DMS53 treated with DMSO at 0.1 percent for 48 hours (cell line): ENCODE results near the gene LIMS2.

Source experiments
- DNase-seq: peaks from one replicate; lab custom pipeline; 2025; ENCODE audit not compliant: unreplicated experiment; lab: John Stamatoyannopoulos, UW

Gene LIMS2

GRCh38 chr2:127634626-127635379 is 40.5 kb downstream of the LIMS2 start:
- no peak for DNase-seq

GRCh38 chr2:127634066-127634617 is 41.2 kb downstream of the LIMS2 start:
- no peak for DNase-seq

DNA sequence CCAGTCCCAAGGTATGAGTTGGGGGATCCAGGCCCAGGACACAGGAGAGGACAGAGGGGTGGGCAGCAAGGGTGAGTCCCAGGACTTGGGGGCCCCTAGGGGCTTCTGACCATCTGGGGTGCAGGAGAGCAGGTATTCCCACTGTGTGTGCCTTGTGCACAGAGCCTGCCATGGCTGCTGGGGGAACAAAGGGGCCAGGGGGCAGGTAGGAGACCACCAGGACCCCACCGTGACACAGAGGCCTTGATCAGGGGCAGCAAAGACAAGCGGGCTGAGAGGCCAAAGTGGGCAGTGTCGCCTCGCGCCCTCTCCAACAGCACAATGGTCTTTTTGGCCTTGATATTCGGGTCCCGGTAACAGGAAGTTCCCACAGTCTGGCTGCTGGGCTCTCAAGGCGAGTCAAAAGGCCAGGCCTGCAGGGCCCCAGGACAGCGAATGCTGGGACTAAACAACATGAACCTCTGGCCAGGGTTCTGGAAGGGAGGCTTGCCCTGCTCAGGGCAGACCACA is 41.7 kb downstream of the LIMS2 start:
- DNase-seq: no peak

DNA sequence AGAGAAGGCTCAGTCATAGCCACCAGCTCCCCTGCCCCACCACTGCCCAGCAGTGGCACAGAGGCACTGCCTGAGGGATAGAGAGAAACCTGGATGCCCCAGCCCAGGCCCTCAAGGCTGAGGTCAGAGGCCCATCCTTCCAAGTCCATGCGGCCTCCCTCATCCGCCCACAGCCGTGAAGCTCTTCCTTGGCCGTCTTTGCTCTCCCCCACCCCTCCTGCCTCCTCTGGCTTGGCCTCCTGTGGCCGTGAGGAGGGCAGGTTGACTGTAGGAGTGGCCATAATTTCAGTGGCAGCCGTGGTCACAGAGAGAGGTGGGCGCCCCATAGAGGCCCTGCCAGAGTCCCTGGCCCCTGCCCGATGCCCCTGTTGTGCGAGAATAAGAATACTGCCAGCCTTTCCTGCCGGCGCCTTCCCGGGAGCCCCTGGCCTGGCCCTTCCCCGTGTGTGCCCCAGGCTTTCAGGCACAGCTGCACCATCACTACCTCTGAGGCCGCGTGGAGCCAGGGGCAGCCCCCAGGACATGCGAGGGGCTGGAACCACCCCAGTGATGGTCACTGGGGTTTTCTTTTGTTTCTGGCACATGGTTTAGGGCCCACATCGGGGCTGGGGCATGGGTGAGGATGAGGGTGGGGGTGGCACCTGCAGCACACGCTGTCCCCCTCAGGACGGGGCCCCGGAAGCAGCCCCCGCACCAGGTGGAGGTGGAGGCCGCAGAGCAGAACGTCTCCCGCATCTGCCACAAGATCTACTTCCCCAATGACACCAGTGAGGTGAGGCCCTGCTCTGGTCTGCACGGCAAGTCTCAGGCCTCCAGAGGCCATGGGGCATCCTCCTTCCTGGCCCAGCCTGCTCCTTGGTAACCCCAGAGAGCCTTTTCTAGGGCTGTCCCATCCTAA is 42.5 kb downstream of the LIMS2 start:
- no peak for DNase-seq

DNA sequence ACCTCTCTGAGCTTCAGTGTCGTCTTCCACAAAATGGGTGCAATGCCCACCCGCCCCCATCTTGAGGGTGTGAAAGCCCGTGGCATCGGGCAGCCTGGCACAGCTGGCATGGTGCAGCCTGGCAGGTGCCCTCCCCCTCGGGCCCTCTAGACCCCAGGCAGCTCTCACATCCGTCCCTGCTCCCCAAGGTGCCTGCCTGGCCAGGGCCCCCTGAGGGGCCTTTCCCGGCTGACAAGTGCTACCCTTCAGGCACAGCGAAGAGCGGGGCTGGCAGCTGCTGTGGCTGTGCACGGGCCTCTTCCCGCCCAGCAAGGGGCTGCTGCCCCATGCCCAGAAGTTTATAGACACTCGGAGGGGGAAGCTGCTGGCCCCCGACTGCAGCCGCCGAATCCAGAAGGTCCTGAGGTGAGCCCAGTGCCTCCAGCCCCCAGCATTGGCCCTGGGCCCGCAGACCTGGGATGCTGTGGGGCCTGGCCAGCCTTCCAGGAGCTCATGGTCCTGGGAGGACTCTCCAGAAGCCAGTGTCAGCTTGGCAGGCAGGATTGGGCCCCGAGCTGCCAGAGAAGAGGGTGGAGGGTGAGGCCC is 43.2 kb downstream of the LIMS2 start:
- no peak for DNase-seq

GRCh38 chr2:127631541-127631996 is 43.8 kb downstream of the LIMS2 start:
- DNase-seq: no peak

DNA sequence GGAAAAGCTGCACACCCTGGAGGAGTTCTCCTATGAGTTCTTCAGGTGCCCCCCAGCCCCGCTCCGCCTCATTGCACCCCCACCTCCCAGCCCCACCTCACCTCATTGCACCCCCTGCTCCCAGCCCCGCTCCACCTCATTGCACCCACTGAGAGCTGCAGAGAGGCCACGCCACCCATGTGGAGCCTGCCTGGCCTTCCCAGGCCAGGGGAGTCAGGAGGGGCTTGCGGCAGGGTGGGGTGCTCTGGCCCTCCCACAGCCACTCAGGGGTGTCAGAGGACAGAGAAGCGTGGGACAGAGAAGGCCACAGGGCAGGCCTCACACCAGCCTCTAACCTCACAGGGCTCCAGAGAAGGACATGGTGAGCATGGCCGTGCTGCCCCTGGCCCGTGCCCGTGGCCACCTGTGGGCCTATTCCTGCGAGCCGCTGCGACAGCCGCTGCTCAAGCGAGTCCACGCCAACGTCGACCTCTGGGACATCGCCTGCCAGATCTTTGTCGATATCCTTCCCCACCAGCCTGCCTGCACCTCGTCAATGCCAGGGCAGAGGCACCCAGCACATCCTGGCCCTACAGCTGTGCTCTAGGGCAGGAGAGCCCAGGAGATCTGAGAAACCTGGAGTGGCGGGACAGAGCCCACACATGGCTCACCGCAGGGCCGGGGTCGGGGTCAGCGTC is 44.3 kb downstream of the LIMS2 start:
- DNase-seq: no peak

GRCh38 chr2:127630096-127630863 is 45.0 kb downstream of the LIMS2 start:
- DNase-seq: no peak

DNA sequence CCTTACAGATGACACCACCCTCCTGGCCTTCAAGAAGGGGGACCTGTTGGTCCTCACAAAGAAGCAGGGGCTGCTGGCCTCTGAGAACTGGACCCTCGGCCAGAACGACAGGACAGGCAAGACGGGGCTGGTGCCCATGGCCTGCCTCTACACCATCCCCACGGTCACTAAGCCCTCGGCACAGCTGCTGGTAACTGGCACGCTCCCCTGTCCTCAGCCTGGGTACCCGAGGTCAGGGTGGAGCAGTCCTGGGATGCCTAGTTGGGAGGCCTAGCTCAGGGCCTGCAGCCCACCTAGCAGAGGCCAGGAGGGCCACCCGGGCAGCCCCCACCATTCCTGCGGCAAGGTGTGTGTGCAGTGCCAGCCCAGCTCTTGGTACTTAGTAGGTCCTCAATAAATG is 45.7 kb downstream of the LIMS2 start:
- no peak for DNase-seq

GRCh38 chr2:127628767-127629614 is 46.3 kb downstream of the LIMS2 start:
- no peak for DNase-seq

DNA sequence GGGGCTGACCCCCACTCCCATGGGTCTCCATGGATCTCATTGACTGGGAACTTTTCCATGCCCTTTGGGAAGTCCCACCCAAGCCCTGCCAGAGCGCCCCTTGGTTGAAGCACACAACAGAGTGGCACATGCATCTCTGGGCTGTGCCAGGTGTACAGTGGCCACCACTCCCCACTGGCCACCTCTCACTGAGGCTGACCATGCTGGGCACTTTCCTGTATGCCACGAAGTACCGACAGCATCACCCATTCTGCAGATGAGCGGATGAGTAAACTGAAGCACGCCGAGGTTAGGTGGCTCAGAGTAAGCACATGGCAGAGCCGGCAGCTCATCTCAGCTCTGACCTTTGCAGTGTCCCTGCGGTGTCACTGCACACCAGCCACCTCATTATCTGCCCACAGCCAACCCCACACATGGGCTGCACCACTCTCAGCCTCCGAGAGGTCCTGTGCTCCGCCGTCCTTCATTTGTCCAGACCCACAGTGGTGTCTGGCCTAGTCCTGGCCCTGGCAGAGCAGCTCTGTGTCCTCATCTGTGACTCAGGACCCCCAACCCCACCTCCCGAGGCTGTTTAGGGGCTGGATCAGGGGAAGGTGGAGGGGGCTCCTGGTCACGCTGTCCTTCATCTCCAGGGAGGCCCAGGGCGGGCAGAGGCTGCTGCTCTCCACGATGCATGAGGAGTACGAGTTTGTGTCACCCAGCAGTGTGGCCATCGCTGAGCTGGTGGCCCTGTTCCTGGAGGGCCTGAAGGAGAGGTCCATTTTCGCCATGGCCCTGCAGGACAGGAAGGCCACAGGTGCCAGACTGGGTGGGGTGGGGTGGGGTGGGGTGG is 47.4 kb downstream of the LIMS2 start:
- DNase-seq: no peak

DNA sequence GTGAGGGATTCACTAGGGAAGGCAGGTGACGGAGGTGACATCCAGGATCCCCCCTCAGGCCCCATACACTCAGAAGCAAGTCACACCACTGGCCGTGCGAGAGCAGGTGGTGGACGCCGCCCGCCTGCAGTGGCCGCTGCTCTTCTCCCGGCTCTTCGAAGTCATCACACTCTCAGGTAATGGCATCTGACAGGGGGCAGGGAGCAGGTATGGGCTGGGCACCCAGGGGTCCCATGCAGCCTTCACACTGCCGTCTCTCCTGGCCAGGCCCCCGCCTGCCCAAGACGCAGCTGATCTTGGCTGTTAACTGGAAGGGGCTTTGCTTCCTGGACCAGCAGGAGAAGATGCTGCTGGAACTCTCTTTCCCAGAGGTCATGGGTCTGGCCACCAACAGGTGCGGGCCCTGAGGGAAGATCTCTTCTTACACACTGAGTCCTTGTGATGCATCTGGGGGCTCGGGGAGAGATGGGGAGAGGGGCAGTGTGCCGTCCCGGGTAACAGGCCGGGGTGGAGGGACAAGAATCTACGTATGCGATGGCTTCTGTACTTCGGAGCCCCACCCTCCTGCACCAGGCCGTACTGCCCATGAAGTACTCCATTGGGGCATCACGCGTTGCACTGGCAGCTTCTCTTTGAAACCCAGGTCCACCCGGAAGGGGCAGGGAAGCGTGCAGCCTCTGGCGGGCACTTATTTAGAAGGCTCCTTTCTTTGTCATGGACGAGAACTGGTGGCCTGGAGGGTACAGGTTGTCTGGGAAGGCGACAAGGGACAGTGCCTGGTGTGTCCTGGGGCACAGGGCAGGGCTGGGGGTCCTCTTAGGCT is 48.2 kb downstream of the LIMS2 start:
- no peak for DNase-seq

DNA sequence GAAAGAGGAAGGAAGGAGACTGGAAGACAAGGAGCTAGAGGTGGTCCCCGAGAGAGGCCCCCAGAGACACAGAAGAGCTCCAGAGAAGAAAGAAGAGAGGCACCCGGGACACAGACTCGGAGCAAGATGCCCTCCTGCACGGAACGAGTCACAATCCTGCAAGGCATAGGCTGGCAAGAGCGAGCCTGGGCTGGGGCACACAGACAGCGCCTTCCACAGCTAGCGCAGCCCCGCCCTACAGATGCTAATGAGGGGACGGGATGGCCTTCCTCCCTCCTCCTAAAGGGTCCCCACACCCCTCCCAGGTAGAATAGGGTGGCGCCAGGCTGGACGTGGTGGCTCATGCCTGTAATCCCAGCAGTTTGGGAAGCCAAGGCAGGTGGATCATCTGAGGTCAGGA is 49.2 kb downstream of the LIMS2 start:
- DNase-seq: no peak

GRCh38 chr2:127625572-127625951 is 49.8 kb downstream of the LIMS2 start:
- DNase-seq: no peak

- no peak for DNase-seq
Measured at GRCh38 chr2:127624756-127625571, 50.4 kb downstream of the LIMS2 start.

DNA sequence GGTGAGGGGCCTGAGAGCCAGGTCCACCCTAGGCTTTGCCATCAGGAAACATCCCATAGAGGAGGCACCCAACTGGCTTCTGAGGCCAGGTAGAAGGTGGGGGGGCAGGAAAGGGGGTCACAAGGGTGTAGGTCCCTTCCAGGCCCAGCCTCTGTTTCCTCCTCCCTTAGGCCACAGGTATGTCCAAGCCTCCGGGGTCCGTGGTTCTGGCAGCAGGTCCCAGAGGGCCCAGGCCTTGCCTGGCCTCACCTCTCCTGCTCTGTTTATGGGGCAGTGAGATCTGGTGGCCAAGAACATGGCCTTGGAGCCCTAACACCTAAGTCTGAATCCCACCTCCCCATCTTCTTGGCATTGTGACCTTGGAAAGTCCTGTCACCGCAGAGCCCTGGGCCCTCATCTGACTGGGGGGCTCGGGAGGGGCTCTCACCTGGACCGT is 51.0 kb downstream of the LIMS2 start:
- no peak for DNase-seq
